Thoracic aorta (tissue), 2 donors: ENCODE measurements around the gene NEGR1. TPM values are rescaled to one million over a fixed set of nuclear protein-coding genes. Genes with fewer than 3 reads are reported as not detected.

Experiments used
- ATAC-seq: fragments of 150-250 bp; one replicate; pipeline ENCODE4 v1.8.0; 2017; ENCODE audit warnings: low read depth; ENCODE audit not compliant: insufficient number of reproducible peaks, low FRiP score
- DNase-seq: peaks from one replicate; pipeline ENCODE4 v3.0.0-alpha.2; 2020; ENCODE audit warnings: low spot score
- H3K27ac ChIP-seq, 2 donors: fragments of 200-600 bp; sonication (generic); 1 replicate in 1 of 2; 2 replicates in 1 of 2; pipeline ENCODE4 v1.5.1; 2016; ENCODE audit warnings: mild to moderate bottlenecking in 2 of 2, moderate library complexity in 2 of 2
- H3K27me3 ChIP-seq: fragments of 200-600 bp; sonication (generic); replicated peaks from 2 replicates; pipeline ENCODE4 v1.6.0; 2016; ENCODE audit warnings: mild to moderate bottlenecking; ENCODE audit not compliant: insufficient read depth
- H3K36me3 ChIP-seq: fragments of 200-600 bp; sonication (generic); one replicate; pipeline ENCODE4 v1.5.1; 2016
- H3K4me1 ChIP-seq, 2 donors: fragments of 200-600 bp; sonication (generic); 1 replicate in 1 of 2; 2 replicates in 1 of 2; pipeline versions ENCODE4 v1.5.1 to v1.6.0; 2016; ENCODE audit warnings: low read depth in 2 of 2, mild to moderate bottlenecking in 1 of 2; ENCODE audit not compliant: control insufficient read depth in 1 of 2
- H3K4me3 ChIP-seq: fragments of 200-600 bp; sonication (generic); 2 replicates; pipeline ENCODE4 v1.5.1; 2016; ENCODE audit warnings: mild to moderate bottlenecking
- H3K9me3 ChIP-seq: fragments of 200-600 bp; sonication (generic); 2 replicates; pipeline ENCODE4 v1.5.1; 2016
- total RNA-seq, 2 donors: library from RNA; depleted of rRNA; stranded (reverse); fragments of >200 nt; gene quantifications; one replicate each; pipeline versions ENCODE4 v1.1.0 to v1.2.3, GENCODE V29; 2016
- TF ChIP-seq, protein P1 (sequence below): fragments of 200-600 bp; sonication (generic); IDR thresholded peaks from one replicate; pipeline ENCODE4 v1.5.1; 2019; ENCODE audit warnings: antibody characterized with exemption

Gene NEGR1
- total RNA-seq, 2 donors from 2014 or later: 10.4 to 14.4 TPM

DNA sequence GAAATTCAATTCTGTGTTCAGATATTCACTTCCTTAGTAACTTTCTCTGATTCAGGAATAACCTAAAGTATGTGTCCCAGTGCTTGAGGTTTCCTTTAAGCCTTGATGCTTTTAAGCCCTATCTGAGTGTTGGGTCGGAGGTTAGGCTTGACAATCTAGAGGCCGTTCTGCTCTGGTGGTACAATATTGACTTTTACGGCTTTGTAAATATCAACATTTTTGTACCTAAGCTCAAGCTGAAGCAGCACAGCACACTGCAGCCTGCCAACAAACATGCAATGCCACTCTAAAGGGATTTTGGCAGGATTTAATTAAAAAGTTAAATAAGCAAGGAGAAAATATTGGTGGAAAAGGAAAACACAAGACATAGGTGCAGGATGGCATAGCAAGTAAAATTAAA, 279.2 kb downstream of the NEGR1 start:
- ATAC-seq (no peak), DNase-seq (no peak)
- no peaks in the 10 kb centered on the region for H3K9me3 ChIP-seq
- no peak overlapping the region for H3K27ac ChIP-seq
- no peaks in the 10 kb centered on the region for H3K4me1 ChIP-seq
- H3K27me3 ChIP-seq: no peaks in the 10 kb centered on the region
- no peak overlapping the region for H3K4me3 ChIP-seq
- no peaks in the 10 kb centered on the region for H3K36me3 ChIP-seq
- TF ChIP-seq, protein P1, sequence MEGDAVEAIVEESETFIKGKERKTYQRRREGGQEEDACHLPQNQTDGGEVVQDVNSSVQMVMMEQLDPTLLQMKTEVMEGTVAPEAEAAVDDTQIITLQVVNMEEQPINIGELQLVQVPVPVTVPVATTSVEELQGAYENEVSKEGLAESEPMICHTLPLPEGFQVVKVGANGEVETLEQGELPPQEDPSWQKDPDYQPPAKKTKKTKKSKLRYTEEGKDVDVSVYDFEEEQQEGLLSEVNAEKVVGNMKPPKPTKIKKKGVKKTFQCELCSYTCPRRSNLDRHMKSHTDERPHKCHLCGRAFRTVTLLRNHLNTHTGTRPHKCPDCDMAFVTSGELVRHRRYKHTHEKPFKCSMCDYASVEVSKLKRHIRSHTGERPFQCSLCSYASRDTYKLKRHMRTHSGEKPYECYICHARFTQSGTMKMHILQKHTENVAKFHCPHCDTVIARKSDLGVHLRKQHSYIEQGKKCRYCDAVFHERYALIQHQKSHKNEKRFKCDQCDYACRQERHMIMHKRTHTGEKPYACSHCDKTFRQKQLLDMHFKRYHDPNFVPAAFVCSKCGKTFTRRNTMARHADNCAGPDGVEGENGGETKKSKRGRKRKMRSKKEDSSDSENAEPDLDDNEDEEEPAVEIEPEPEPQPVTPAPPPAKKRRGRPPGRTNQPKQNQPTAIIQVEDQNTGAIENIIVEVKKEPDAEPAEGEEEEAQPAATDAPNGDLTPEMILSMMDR: no peak

DNA sequence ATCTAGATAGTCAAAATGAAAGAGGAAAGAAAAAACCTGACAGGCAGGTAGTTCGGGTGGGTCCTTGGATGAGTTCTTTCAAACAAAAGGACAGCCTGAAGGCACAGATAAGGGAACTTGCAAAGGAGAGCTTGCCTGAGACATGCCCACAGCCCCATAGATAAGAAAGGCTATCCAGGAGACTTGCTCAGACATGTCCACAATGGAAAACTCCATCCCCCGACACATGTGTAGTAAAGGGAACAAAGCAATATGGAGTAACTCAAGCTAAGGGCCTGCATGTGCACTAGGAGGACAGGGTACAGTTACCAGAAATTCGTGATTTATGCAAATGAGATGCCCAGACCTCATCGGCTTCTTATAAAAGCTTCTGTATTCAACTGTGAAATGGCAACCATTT, 281.5 kb downstream of the NEGR1 start:
- Histone ChIP-seq H3K27ac (no peak overlapping the region), H3K36me3 (no peaks in the 10 kb centered on the region), H3K4me3 (no peak overlapping the region), H3K4me1 (no peaks in the 10 kb centered on the region), H3K9me3 (no peaks in the 10 kb centered on the region), H3K27me3 (no peaks in the 10 kb centered on the region)
- no peak for DNase-seq
- TF ChIP-seq, protein P1: no peak
- no peak for ATAC-seq

DNA sequence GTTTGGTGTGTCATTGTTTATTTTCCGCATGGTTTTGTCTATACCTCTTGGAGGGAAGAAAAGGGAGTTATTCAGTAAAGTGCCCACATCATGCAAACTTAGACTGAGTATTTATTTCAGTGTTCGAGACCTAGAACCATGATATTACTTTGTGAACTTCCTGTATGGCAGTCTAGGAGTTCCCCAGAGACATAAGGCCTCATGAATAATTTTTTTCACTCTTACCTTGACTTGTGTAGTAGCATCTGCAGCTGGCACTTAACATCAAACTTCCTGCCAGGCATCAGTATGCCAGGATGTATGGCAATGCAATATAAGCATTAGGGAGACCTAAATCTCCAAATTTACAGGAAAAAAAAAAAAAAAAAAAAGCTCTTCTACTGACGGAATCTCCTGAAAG, 287.7 kb downstream of the NEGR1 start:
- Histone ChIP-seq H3K27me3 (no peaks in the 10 kb centered on the region), H3K27ac (no peak overlapping the region), H3K4me3 (no peak overlapping the region), H3K9me3 (no peaks in the 10 kb centered on the region), H3K36me3 (no peaks in the 10 kb centered on the region), H3K4me1 (no peaks in the 10 kb centered on the region)
- DNase-seq: no peak
- TF ChIP-seq, protein P1: no peak
- ATAC-seq: no peak

DNA sequence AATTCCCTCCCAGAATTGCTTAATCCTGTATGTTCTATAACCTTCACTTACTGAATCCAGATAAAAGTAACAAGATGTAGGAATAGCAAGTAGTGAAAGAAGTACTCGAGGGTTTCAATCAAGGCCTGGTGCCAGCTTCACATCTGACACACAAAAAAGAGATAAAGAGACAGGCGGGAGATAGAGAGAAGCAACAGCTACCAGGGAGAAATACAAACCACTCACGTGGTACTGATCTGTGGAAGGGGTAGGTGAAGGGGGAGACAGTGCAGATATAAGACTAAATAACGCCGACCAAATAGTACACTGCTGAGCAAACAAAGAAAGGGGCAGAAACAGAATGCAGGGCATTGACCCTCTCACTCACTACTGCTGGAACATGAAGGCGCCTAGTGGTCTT, 295.2 kb downstream of the NEGR1 start:
- H3K4me3 ChIP-seq: no peak overlapping the region
- H3K36me3 ChIP-seq: no peaks in the 10 kb centered on the region
- no peaks in the 10 kb centered on the region for H3K9me3 ChIP-seq
- TF ChIP-seq, protein P1: no peak
- no peak for ATAC-seq
- H3K27ac ChIP-seq: no peak overlapping the region
- no peaks in the 10 kb centered on the region for H3K4me1 ChIP-seq
- no peaks in the 10 kb centered on the region for H3K27me3 ChIP-seq
- no peak for DNase-seq

DNA sequence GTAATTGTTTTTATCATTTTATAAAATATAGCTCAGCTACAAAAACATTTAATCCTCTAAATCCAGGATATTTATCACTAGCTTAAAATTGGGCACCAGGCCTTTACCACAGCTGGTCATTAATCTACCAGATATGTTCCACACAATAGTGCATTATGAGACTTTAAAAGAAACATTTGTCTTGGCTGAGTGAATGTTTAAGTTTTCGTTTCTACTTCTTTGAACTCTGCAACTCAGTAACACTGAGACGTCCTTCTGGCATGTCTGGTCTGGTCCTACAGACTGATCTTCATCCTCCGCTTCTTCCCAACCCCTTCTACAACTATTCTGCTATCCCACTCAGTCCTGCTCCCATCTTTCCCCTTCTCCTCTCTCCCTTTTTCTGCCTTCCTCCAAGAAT, 296.2 kb downstream of the NEGR1 start:
- TF ChIP-seq, protein P1: no peak
- ATAC-seq (no peak), DNase-seq (no peak)
- H3K4me1 ChIP-seq: no peaks in the 10 kb centered on the region
- H3K4me3 ChIP-seq: no peak overlapping the region
- no peaks in the 10 kb centered on the region for H3K36me3 ChIP-seq
- H3K27me3 ChIP-seq: no peaks in the 10 kb centered on the region
- H3K9me3 ChIP-seq: no peaks in the 10 kb centered on the region
- no peak overlapping the region for H3K27ac ChIP-seq
